Ammon's horn (tissue), 1 donor: ENCODE data around the gene THRAP3.
A peak's percentile ranks its signal among the peaks of the same experiment; 100 is the strongest.
"Not testable (repeated sequence)": the region's sequence is repeated elsewhere in the genome, so short reads cannot be mapped to it uniquely, and the experiment has no call there.

Experiments
- DNase-seq: peaks from one replicate; pipeline ENCODE4 v3.0.0-alpha.2; 2016; ENCODE audit warnings: low spot score

THRAP3 gene

DNA sequence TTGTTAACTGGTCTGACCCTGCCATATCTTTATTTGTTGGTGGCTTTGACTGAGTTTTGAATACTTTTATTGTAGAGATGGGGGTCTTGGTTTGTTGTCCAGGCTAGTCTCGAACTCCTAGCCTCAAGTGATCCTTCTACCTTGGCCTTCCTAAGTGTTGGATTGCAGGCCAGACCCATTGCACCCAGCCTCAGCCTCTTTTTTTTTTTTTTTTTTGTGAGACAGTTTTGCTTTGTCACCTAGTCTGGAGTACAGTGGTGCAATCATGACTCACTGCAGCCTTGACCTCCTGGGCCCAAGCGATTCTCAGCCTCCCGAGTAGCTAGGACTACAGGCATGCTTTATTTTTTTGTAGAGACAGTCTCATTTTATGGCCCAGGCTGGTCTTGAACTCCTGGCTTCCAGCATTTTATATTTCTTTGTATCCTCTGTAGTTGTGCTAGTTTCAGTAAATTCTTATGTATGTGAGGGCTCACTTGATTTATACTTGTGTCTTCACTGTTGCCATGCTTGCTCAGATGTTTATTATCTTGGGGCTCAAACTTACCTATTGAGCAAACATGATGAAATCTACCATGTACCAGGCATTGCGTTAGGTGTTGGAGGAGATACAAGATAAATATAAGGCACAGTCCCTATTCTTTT is 24.1 kb downstream of the THRAP3 start:
- no peak for DNase-seq

DNA sequence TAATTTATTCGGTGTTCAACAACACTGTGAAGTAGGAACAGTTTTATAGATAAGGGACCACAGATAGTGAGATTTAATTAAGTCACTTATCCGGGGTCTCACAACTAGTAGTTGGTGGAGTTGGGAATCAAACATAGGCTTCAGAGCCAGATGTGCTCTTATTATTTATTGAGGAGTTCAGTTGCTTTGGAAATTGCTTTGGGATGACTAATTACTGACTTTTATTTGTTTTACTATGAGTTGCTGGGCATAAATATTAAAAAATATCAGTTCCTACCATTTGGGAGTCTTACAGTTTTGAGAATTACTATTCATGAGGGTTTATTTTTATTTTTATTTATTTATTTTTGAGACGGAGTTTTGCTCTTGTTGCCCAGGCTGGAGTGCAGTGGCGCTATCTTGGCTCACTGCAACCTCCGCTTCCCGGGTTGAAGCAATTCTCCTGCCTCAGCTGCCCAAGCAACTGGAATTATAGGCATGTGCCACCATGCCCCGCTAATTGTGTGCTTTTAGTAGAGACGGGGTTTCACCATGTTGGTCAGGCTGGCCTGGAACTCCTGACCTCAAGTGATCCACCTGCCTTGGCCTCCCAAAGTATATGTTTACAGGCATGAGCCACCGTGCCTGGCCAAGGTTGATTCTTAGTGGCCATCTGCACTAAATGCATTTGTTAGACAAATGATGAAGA is 27.7 kb downstream of the THRAP3 start:
- no peak for DNase-seq

DNA sequence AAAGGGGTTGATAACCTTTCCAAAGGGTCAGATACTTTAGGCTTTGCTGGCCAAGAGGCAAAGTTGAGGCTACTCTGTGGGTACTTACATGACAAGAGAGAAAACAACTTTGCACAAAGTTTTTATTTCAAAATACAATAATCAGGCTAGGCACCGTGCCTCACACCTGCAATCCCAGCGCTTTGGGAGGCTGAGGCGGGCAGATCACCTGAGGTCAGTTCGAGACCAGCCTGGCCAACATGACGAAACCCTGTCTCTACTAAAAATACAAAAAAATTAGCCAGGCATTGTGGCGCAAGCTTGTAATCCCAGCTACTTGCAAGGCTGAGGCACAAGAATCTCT is 28.2 kb downstream of the THRAP3 start:
- DNase-seq: not testable (repeated sequence)

DNA sequence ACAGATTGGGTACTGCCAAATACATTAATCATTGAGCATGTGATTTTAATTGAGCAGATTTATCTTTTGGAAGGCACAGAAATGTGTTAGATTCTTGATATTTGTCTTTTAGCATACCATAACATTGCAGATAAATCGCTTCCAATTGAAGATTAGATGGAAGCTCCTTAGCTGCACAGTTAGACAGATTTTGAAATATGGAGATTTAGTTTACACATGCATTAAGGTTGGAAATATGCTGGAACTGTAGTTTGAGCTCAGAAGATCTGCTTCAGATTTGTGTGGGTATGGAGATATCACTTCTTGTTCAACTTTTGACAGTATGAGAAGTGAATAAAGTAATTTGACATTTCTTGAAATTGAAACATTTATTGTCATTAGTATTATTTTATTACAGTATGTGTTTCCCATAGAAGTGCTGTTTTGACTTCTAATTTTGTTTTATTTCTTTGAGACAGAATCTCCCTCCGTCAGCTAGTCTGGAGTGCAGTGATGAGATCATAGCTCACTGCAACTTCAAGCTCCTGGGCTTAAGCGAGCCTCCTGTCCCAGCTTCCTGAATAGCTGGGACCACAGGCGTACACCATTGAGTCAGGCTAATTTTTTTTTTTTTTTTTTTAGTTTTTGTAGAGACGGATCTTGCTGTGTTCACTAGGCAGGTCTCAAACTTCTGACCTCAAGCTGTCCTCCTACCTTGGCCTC is 29.1 kb downstream of the THRAP3 start:
- DNase-seq: no peak

DNA sequence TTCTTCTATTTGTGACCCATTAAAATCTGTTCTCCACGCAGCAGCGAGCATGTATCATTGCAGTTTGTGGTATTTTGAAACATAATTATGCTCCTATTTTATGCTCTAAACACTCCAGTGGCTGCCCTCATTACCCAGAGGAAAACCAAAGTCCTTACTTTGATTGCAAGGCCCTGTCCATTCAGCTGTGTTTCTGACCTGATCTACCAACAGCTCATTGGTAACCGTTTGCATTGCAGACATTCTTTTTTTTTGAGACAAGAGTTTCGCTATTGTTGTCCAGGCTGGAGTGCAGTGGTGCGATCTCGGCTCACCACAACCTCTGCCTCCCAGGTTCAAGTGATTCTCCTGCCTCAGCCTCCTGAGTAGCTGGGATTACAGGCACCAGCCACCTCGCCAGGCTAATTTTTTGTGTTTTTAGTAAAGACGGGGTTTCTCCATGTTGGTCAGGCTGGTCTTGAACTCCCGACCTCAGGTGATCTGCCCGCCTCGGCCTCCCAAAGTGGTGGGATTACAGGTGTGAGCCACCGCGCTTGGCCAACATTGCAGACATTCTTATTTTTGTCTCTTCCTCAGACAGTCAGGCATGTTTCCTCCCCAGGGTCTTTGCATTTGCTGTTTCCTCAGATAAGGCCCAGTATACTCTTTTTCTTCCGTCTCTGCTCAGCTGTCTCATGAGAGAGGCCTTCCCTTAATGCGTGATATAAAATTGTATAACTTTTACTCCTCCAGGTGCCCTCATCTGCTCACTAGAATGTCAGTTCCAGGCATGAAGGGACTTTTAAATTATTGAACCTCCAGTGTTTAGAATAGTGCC is 32.5 kb downstream of the THRAP3 start:
- DNase-seq: no peak

DNA sequence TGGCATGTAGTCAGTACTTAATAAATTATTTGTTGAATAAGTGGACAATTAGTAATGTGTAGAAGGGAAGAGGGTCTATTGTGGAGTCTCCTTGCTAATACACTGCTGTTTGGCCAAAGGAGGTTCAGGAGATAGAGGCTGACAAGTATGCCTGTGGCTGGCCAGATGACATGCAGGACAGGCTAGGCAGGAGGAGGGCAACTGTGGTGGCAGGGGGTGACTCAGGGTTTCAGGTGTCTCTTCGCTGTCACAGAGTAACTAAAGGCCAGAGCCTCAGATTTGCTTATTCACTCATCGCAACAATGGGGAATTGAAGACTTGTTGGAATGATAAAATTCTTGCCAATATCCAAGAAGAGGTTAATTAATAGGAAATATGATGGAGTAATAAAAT is 33.1 kb downstream of the THRAP3 start:
- no peak for DNase-seq

DNA sequence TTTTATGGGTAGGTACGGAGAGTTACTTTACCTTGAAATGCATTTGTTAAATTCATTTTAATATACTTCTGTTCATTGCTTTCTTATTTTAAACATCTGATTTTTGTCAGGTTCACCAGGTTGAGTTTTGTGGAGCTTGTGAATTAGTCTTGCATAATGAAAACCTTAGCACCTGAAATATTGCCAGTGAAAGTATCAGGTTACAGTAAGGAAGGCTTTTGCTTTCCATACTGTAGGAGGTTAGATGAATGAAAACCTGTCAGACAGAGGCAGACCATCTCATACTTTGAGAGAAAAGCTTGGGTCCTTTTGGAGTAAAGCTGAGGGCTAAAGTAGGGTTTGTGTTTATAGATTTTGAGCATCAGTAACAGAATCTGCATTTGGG is 34.7 kb downstream of the THRAP3 start:
- no peak for DNase-seq

DNA sequence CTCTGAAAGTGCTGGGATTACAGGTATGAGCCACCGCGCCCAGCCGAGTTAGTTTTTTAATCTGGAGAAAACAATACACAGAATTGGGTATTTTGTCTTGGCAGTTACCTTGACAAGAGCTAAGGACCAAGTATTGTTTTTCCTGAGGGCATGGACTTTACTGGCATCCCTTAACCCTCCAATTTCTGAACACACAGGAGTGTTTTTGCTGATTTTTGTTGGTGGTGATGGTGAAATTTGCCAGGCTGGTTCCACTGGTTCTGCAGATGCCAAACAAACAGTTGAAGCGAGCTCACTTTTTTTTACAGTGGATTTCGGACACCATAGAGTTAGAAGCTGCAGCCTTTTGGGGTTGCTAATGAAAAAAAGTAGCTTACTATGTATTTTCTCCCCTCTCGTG is 44.7 kb downstream of the THRAP3 start:
- DNase-seq: no peak

DNA sequence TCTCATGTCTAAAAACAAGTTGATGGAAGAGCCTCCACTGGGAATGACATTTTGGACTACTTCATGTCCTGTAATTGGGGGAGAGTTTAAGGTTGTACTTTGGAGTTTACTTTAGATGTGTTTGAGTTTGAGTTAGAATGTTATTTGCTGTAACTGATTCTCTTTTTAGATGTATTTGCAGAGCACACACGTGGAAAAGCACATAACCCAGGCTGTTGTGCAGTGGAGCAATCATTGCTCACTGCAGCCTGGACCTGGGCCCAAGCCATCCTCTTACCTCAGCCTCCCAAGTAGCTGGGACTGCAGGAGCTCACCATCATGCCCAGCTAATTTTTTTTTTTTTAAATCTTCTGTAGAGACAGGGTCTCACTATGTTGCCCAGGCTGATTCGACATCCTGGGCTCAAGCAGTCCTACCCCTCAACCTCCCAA is 45.2 kb downstream of the THRAP3 start:
- DNase-seq: no peak

DNA sequence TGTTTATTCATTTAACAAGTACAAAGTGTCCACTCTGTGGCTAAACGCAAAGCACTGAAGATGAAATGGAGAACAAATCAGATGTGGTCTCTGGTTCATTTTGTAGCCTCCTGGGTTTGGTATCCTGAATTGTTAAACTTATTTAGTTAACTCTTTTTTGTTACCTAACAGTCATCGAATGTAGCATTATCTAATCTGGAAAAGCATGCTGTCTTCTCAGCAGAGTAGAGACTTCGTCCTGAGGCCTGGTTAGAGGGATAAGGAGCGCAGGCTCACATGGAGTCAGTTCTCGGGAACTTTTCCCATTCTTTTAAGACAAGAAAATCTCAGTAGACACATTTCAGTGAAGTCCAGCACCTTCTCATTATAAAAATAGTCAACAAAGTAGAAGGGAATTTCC is 48.8 kb downstream of the THRAP3 start:
- no peak for DNase-seq

DNA sequence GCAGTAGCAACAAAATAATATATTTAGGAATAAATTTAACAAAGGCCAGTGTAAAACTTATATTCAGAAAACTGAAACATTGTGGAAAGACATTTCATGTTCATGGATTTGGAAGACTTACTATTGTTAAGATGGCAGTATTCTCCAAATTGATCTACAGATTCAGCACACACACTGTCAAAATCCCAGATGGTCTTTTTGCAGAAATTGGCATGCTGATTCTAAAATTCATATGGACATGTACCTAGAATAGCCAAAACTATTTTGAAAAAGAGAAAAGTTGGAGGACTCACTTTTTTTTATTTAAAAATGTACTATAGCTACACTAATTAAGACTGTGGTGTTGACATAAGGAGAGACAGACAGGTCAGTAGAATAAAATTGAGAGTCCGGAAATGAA is 50.0 kb downstream of the THRAP3 start:
- no peak for DNase-seq

DNA sequence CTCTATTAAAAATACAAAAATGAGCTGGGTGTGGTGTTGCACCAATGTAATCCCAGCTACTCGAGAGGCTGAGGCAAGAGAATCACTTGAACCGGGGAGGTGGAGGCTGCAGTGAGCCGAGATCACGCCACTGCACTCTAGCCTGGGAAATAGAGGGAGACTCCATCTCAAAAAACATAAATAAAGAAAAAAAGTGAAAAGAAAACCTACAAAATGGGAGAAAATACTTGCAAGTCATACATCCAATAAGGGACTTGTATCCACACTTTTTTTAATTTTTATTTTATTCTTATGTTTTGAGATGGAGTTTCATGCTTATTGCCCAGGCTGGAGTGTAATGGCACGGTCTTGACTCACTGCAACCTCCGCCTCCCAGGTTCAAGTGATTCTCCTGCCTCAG is 52.4 kb downstream of the THRAP3 start:
- no peak for DNase-seq

DNA sequence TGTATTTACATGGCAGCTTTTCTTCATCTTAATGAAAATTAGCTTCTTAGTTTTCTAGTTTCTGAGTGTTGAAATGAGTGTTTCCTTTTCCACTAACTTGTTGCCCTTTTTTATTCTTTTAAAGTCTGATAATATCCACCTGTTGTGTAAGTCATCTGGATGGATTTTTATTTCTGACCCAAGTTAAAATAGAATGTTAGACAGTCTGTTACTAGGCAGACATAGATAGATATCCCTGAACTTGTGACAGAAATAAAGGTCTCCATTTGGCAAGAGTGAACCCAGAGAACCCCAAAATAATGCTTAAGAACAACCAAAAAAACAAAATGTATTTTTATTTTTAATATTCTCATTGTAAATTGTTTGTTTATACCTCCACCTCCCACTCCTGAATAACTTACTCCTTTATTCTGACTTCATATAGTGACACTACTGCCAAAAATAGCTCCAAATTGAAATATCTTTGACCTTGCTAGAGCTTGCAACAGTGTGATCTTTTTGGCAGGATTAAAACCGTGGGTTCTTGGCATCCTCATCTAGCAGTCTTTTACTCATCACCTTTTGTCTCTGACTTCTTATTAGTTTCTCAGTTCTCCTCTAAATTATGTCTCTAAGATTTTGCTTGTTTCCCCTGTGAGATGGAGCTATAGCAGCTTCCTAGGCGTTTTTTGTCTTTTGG is 55.0 kb downstream of the THRAP3 start:
- no peak for DNase-seq

DNA sequence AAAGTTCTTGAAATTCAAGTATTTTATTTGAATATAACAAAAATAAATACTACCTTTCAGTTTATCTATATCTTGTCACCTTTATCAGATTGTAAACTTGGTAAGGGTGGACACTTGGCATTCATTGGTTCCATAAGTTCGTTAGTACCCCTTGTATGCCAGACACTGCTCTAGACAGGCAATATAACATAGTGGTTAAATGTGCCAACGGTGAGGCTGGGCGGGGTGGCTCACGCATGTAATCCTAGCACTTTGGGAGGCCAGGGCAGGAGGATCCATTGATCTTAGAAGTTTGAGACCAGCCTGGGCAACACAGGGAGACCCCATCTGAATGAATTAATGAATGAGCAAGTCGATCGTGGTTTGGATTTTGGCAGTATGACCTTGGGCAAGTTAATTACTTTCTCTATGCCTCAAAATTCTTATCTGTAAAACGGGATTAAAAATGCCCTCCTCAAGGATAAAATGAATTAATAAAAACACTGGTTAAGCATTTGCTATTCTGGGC is 55.6 kb downstream of the THRAP3 start:
- no peak for DNase-seq

DNA sequence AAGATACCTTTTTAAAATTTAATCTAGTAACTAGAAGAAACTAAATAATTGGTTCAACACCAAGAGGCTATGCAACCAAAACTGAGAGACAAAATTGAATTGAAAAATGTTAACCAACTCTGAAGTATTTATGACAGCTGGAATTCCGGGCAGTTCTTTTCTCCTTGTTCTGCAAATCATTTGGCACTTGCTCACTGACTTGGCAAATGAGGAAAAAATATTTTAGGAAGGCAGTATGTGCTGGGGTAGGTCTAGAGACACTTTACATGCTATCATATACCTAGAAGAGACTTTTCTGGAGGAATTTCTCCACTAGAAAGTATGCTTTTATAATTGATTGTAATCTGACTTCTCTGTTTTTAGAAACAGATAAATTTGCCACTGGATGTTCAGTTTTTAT is 59.8 kb downstream of the THRAP3 start:
- DNase-seq: no peak

DNA sequence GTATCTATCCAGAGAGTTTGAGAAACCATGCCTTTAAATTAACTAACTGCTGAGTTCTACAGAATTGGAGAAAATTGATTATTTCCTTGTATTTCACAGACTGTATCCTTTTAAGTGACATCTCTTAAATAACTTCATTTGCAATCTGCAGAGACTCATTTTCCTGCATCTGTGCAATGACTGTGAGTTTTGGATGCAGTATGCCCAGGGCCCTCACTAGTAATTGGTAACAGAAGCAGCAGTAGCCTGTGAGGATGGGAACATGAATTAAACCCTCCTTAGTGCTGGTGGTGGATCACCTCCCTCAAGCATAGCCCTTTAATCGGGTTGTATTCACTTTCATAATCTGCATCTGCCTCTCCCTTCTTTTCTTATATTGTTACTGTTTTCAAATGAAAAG is 60.3 kb downstream of the THRAP3 start:
- DNase-seq: no peak

DNA sequence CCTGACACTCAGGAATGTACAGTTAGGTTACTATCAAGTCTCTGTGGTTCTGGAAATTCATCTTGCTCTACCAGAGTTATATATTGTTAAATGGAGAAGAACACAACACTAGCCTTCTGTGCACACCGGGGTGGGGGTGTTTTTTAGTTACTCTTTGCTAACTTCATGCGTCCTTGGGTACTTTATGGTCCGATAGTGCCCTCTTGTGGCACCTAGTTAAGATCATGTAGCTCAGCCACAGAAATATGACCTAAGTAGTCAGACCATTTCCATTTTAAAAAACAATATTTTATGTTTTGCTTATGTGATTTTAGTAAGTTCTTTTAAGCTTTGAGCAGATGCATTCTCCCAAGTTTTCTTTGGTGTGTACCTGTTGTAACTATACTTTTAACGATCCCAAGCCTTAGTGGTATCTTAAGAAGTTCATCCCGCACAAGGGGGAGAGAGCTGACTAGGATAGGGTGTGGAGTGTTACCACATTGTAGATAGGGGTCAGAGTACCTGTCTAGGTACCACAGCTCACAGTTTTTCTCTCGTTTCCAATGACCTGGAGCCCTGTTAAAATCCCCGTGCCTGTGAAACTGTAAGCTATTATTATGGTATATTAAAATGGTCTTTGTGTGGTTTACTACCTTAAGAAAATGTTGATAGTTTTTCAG is 61.3 kb downstream of the THRAP3 start:
- peak; percentile 92 for DNase-seq

DNA sequence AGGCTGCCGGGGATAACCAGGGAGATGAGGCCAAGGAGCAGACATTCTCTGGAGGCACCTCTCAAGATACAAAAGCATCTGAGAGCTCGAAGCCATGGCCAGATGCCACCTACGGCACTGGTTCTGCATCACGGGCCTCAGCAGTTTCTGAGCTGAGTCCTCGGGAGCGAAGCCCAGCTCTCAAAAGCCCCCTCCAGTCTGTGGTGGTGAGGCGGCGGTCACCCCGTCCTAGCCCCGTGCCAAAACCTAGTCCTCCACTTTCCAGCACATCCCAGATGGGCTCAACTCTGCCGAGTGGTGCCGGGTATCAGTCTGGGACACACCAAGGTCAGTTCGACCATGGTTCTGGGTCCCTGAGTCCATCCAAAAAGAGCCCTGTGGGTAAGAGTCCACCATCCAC is 62.6 kb downstream of the THRAP3 start:
- no peak for DNase-seq

DNA sequence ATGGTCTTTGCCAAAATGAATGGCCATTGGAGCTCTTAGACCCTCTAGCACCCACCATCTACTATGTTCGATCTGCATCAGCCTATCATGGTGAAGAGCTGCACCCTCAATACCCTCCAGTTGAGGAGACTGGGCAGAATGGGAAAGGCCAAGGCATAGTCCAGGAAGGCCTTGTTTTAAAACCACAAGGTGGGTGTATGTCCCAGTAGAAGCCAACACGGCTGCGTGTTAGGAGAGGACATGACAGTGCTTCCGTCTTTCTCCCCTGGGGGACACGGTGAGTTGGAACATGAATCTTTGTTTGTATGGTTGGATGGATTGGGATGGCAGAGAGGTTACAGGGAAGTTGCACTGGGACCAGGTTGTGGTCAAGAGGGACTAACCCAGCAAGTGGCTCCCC is 63.4 kb downstream of the THRAP3 start:
- no peak for DNase-seq

DNA sequence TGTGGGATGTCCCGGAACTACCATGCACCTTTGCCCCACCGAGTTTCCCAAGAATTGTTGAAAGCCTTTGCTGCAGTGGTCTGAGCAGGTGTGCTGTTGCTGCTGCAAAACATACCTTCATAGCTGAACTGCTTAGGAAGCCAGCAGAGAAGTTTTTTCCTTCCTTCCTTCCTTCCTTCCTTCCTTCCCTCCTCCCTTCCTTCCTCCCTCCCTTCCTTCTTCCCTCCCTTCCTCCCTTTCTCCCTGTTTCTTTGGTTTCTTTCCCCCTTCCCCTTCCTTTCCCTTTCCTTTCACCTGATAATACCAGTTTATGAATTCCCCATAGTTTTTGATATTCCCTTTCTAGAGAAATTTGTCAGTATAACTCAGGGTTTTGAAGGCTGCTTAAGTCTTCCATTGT is 71.1 kb downstream of the THRAP3 start:
- no peak for DNase-seq

DNA sequence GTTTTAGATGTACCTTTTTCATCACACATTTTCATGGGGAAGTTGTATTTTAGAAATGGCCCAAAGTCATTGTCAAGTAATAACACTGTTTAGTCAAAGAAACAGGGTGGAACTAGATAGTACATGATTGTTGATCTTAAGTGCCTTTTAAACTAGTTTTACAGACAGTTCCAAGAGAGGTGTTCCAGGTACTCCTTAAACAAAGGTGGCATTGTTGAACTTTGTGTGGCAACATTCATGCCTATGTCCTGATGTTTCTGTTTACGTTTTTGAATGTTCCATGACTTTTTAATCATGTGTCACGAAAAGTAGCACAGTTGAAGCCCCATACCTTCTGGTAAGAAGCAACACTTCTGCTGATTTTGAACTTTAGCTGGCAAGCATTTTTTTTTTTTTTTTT is 72.8 kb downstream of the THRAP3 start:
- DNase-seq: no peak
